ENCODE results near the gene DARS1. TPM values are rescaled to one million over a fixed set of nuclear protein-coding genes. Genes with fewer than 3 reads are reported as not detected.

Gene DARS1
- polyA plus RNA-seq, 3 donors, result 24.4 to 53.0 (median 46.2) TPM

DNA sequence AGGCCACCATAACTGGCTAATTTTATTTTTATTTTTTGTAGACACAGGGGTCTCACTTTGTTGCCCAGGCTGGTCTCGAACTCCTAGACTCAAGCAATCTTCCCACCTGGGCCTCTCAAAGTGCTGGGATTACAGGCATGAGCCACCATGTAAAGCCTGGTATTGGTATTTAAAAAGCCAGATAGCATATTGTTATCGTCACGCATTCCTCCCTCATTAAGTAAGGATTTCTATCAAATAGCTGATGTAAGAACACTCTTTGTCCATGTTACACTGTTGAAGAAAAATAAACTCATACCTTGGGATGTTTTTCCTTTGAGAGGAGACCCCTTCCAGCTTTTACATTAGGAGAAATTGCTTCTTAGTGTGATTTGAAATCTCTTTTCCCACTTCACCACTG lies 39.2 kb upstream of the DARS1 start:
- H3K27ac Mint-ChIP-seq, result peak overlapping the region in 5 of 7 donors; percentile 14 to 88 (median 74)
- no CpG with 5 or more reads among the region's 3 CpGs for WGBS (ENCODE audit: insufficient coverage)
- no peaks in the 10 kb centered on the region for H4K20me1 ChIP-seq (ENCODE audit: insufficient read depth, low read length)
- H3K4me3 Mint-ChIP-seq, result no peak overlapping the region
- no peak for TF ChIP-seq CTCF (IDR thresholded peaks at IDR 0.05)
- no peaks in the 10 kb centered on the region for H3K36me3 Mint-ChIP-seq
- H3K4me1 Mint-ChIP-seq, result peaks cover 62% of the 10 kb centered on the region
- H3K27ac ChIP-seq (ENCODE audit: low read depth in 1 of 2, low read length in 2 of 2), result peak overlapping the region; percentile 59 to 82
- no peaks in the 10 kb centered on the region for H3K36me3 ChIP-seq (replicated peaks in 1 of 2; ENCODE audit: control insufficient read depth in 1 of 2, insufficient read depth in 2 of 2, low read length in 2 of 2)
- peaks cover 0 to 1% (median 0%) of the 10 kb centered on the region in 3 donors for H3K27me3 Mint-ChIP-seq (ENCODE audit: low read depth in 3 of 3)
- no peak for DNase-seq
- H3K9me3 ChIP-seq (replicated peaks in 1 of 2; ENCODE audit: control insufficient read depth in 1 of 2, insufficient read depth in 1 of 2, low read length in 2 of 2), result no peaks in the 10 kb centered on the region
- peaks cover 0 to 3% (median 0%) of the 10 kb centered on the region in 7 donors for H3K9me3 Mint-ChIP-seq
- H3K4me1 ChIP-seq (ENCODE audit: control insufficient read depth in 1 of 2, insufficient read depth in 2 of 2, low read length in 2 of 2), result peaks cover 65 to 70% of the 10 kb centered on the region in 2 donors
- H3K9ac ChIP-seq (ENCODE audit: insufficient read depth, low read length, poor library complexity, severe bottlenecking), result no peak overlapping the region
- H3K4me2 ChIP-seq (replicated peaks; ENCODE audit: extremely low read depth, low read length, poor library complexity, severe bottlenecking), result no peak overlapping the region
- H3K27me3 ChIP-seq (ENCODE audit: control insufficient read depth in 2 of 2, insufficient read depth in 2 of 2, low read length in 2 of 2), result no peaks in the 10 kb centered on the region
- H2AFZ ChIP-seq (ENCODE audit: insufficient read depth, low read depth, low read length, poor library complexity, severe bottlenecking), result no peak overlapping the region
- H3K79me2 ChIP-seq (ENCODE audit: insufficient read depth, low read length), result peaks cover 25% of the 10 kb centered on the region
- H3K4me3 ChIP-seq (replicated peaks in 1 of 3; ENCODE audit: low read depth in 2 of 3, low read length in 3 of 3), result no peak overlapping the region
- intact Hi-C loops (cut with micrococcal nuclease), result loop anchor here (5.0 kb wide), 3 partner anchors 37 to 93 kb away; partner anchors contain the start of genes CXCR4 (in 1 of the 2) and DARS1 (in 1 of the 2)

GRCh38 chr2:136024185-136024584 lies 38.8 kb upstream of the DARS1 start:
- Mint-ChIP-seq H3K4me3 (no peak overlapping the region), H3K9me3 (peaks cover 0 to 3% (median 0%) of the 10 kb centered on the region in 7 donors), H3K36me3 (no peaks in the 10 kb centered on the region), H3K27me3 (ENCODE audit: low read depth in 3 of 3) (peaks cover 0 to 1% (median 0%) of the 10 kb centered on the region in 3 donors), H3K27ac (peak overlapping the region; percentile 82 to 93 (median 88)), H3K4me1 (peaks cover 66% of the 10 kb centered on the region)
- Histone ChIP-seq H3K4me1 (ENCODE audit: control insufficient read depth in 1 of 2, insufficient read depth in 2 of 2, low read length in 2 of 2) (peaks cover 70 to 74% of the 10 kb centered on the region in 2 donors), H3K9ac (ENCODE audit: insufficient read depth, low read length, poor library complexity, severe bottlenecking) (no peak overlapping the region), H3K27ac (ENCODE audit: low read depth in 1 of 2, low read length in 2 of 2) (peak overlapping the region; percentile 59 to 82), H3K79me2 (ENCODE audit: insufficient read depth, low read length) (peaks cover 25% of the 10 kb centered on the region), H4K20me1 (ENCODE audit: insufficient read depth, low read length) (no peaks in the 10 kb centered on the region), H3K4me2 (replicated peaks; ENCODE audit: extremely low read depth, low read length, poor library complexity, severe bottlenecking) (no peak overlapping the region), H3K36me3 (replicated peaks in 1 of 2; ENCODE audit: control insufficient read depth in 1 of 2, insufficient read depth in 2 of 2, low read length in 2 of 2) (no peaks in the 10 kb centered on the region), H2AFZ (ENCODE audit: insufficient read depth, low read depth, low read length, poor library complexity, severe bottlenecking) (no peak overlapping the region), H3K4me3 (replicated peaks in 1 of 3; ENCODE audit: low read depth in 2 of 3, low read length in 3 of 3) (no peak overlapping the region), H3K27me3 (ENCODE audit: control insufficient read depth in 2 of 2, insufficient read depth in 2 of 2, low read length in 2 of 2) (no peaks in the 10 kb centered on the region), H3K9me3 (replicated peaks in 1 of 2; ENCODE audit: control insufficient read depth in 1 of 2, insufficient read depth in 1 of 2, low read length in 2 of 2) (no peaks in the 10 kb centered on the region)
- TF ChIP-seq CTCF (IDR thresholded peaks at IDR 0.05), result no peak
- intact Hi-C loops (cut with micrococcal nuclease), result loop anchor here (5.0 kb wide), 3 partner anchors 37 to 93 kb away; partner anchors contain the start of genes CXCR4 (in 1 of the 2) and DARS1 (in 1 of the 2)
- DNase-seq, result no peak
- WGBS (ENCODE audit: insufficient coverage), result 100% methylated on average over 2 of the region's 6 CpGs
